Fibroblast of pulmonary artery (primary cell): ENCODE data around the gene CCDC192.

ENCODE experiments used
- DNase-seq: peaks from one replicate; pipeline ENCODE4 v3.0.0-alpha.2; 2010; ENCODE audit warnings: low read depth
- H3K4me3 ChIP-seq: replicated peaks from 2 replicates; pipeline ENCODE4 v1.5.1; 2011; ENCODE audit warnings: low read depth, mild to moderate bottlenecking, control low read depth, low read length, moderate library complexity
- TF ChIP-seq, protein P1 (sequence below): IDR thresholded peaks from 2 replicates; pipeline ENCODE4 v1.5.1; 2011; ENCODE audit warnings: mild to moderate bottlenecking, control low read depth, low read length, inconsistent platforms; ENCODE audit errors: missing control alignments

The CCDC192 gene, protein sequence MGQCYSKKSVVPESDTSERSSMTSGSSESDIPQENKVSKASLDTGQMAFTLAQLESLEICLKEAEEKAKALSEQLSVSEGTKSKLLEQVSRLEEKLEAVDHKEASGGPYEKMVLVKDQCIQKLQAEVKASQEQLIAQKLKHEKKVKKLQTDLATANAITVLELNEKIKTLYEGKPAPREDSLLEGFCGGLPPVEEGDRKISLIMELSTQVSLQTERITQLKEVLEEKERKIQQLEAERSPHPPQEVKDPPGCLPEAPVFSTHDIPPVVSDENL

DNA sequence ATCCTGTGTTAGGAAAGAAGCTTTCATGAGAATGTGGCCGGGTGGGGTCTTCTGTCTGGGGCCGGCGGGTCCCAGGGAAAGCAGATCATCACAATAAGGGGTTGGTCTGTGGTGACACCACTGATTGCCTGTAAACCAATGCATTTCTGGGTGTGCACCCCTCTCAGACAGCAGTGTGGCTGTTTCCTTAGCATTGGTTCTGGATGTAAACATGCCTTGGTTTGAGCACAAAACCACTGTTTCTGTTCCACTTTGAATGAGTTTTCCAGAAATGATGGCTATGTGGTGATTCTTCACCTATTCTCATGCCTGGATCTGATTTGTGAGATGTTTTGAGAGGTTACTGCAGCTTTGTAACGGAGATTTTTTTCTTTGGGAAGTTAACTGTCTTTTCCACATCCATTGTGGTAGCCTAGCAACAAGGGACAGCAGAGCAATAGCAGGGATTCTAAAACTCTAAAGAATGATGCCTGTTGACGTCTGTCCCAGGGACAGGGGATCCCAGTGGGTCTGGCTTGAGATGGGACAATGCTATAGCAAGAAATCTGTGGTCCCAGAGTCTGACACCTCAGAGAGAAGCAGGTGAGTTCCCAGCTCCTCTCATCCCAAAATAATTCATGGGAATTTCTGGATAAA, at the start of gene CCDC192:
Gene CCDC192 (plus strand): TSS at position 466 of the 636 bp plus-strand sequence. CDS start 55 bp downstream, at position 521.
- H3K4me3 ChIP-seq, result no peak within 1 kb of the TSS
- TF ChIP-seq, protein P1, sequence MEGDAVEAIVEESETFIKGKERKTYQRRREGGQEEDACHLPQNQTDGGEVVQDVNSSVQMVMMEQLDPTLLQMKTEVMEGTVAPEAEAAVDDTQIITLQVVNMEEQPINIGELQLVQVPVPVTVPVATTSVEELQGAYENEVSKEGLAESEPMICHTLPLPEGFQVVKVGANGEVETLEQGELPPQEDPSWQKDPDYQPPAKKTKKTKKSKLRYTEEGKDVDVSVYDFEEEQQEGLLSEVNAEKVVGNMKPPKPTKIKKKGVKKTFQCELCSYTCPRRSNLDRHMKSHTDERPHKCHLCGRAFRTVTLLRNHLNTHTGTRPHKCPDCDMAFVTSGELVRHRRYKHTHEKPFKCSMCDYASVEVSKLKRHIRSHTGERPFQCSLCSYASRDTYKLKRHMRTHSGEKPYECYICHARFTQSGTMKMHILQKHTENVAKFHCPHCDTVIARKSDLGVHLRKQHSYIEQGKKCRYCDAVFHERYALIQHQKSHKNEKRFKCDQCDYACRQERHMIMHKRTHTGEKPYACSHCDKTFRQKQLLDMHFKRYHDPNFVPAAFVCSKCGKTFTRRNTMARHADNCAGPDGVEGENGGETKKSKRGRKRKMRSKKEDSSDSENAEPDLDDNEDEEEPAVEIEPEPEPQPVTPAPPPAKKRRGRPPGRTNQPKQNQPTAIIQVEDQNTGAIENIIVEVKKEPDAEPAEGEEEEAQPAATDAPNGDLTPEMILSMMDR, result no peak
- DNase-seq, result no peak

DNA sequence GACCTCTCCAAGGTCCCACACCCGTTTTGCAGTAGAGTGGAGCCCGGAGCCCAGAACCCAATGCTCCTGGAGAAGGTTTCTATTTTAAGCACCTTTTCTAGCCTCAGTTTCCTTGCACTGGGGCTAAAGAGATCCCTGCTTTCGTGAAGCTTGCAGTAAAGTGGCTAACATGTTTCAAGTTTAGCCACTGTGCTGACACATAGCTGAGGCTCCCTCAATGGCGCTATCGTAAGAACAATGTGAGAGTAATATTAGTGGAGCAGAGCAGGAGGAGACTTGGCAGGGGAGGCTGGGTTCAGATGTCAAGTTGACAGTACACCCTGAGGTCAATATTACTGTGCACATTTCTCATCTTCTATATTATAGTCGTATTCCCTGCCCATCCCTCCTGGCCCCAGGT, 46.4 kb upstream of the CCDC192 start:
- no peak for DNase-seq
- no peak overlapping the region for H3K4me3 ChIP-seq
- TF ChIP-seq, protein P1, result no peak

DNA sequence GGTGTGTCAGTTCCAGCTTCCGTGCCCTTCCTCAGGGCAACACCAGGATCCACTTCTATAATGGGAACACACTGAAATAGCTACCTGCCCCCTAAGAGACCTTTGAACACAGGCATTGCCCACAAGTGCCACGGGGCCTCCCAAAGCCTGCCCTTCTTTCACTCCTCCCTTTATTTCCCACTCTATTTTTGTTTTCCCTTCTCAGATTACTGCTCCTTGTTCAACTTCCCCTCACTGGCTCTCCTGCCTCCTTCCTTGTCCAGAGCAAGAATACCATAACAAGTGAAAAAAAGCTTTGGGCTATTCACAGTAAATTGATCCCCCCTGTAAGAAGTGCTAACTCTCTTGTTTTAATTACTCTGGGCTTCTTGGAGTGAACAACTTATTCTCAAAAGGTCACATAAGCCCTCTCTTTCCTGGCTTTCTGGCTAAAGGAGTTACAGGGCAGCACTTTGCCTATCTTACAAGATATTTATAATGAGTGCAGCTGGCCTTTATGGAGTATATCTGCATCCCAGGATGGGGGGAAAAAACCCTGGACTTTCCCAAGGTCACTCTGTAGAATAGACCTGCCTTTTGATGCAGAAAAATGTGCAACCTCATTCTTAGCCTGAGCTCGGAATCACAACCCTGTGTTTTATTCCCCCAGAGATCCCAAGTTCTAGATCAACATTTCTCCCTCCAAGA, 43.0 kb upstream of the CCDC192 start:
- TF ChIP-seq, protein P1, result no peak
- no peak overlapping the region for H3K4me3 ChIP-seq

DNA sequence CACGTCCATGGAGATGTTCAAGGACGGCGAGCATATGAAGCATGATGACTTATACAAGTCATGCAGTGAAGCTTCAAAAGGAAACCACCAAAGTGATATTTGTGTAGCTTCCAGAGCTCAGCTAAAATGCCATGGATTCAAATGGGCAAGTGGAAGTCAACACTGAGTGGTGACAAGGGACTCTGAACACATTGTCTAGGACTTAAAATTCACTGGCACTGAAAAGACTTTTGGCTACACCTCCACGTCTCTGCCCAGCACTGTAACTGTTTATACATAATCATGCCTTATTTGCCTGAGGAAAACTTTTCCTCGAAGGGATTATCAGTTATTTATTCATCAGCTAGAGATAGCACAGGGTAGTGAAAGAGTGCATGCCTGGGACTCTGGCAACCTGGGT, 39.1 kb upstream of the CCDC192 start:
- DNase-seq, result no peak
- TF ChIP-seq, protein P1, result no peak
- no peak overlapping the region for H3K4me3 ChIP-seq

More for the DNA sequence above, 43.0 kb upstream of the CCDC192 start:
- no peak for DNase-seq

DNA sequence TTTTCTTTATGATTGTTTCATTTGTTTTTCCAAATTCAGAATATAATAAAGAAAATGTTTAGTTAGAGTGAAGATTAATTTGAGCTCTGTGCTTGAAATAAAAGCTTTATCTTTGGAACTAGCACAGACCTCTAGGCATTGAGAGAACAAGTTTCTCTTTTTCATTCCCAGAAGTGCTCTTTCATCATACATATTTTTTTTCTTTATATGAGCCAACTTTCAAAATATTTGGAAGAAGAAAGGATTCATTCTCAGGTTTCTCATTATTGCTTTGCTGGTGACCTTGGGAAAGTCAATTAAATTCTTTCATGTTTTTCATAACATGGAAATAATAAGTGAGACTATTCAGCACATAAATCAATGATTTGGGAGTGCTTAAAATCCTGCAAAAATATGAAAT, 37.5 kb upstream of the CCDC192 start:
- H3K4me3 ChIP-seq, result no peak overlapping the region
- peak; percentile 14 for DNase-seq
- TF ChIP-seq, protein P1, result no peak

DNA sequence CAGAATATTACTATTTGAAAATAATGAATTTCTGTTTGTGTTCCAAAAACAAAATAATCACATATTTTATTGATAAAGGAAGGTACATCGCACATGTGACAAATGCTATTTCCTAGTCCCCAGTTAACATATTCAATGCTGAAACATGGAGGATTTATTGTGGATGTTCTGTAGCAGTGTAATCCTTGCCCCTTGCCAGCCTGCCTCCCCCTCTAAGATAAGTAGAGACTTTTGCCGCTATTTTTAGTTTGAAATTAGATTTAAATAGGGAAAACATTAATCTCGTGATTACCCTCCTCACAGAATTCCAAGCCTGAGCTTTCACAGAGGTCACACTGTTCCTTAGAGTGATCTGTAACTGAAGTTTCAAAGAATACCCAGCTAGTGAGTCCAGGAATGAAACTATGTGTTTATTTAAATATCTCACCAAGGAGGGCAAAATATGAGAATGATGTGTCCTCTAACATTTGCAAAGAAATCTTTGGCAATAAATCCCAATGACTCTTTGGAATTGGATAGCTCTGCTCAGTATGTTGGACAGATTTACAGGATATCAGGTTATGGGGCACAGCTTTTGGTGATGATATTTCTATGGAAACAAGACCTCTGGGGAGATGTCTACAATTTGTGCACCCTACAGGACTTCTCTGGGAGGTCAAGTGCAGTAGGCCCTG, 37.0 kb upstream of the CCDC192 start:
- DNase-seq, result no peak
- TF ChIP-seq, protein P1, result no peak
- H3K4me3 ChIP-seq, result no peak overlapping the region
